WTC11 (cell line): ENCODE measurements around the gene PTPN13.

ENCODE experiments used
- CTCF ChIP-seq: fragments of 200-600 bp; IDR thresholded peaks from 2 replicates; pipeline ENCODE4 v1.8.0; 2022; ENCODE audit warnings: antibody characterized with exemption
- FOXK1 ChIP-seq: sonication (generic); formaldehyde crosslinking; IDR thresholded peaks from 2 replicates; pipeline ENCODE4 v1.8.0; 2022; ENCODE audit warnings: mild to moderate bottlenecking, moderate library complexity, missing genetic modification reagents
- GABPB1 ChIP-seq: sonication (generic); formaldehyde crosslinking; IDR thresholded peaks from 2 replicates; pipeline ENCODE4 v1.8.1; 2023; ENCODE audit warnings: mild to moderate bottlenecking, missing genetic modification reagents
- NFYB ChIP-seq: sonication (generic); formaldehyde crosslinking; conservative IDR thresholded peaks from 2 replicates; pipeline ENCODE4 v1.8.0; 2022; ENCODE audit warnings: low read depth, missing genetic modification reagents

- no peak for TF ChIP-seq FOXK1 (CRISPR knock-in tag)
- TF ChIP-seq NFYB = no peak
- no peak for TF ChIP-seq GABPB1
- TF ChIP-seq CTCF = no peak
These were observed 221.5 kb downstream of the PTPN13 start for GRCh38 chr4:86815653-86816052.
